Activated T-cell treated with anti-CD3 and anti-CD28 coated beads, Interleukin-2, amount 50 U/mL, for 24 hours (primary cell): ENCODE measurements around the gene MALAT1.
"Not testable (repeated sequence)": the region's sequence is repeated elsewhere in the genome, so short reads cannot be mapped to it uniquely, and the experiment has no call there.

Experiments used
- DNase-seq: peaks from one replicate; pipeline ENCODE4 v3.0.0-alpha.2; 2020
- H3K27ac Mint-ChIP-seq: 2 replicates; pipeline ENCODE4 v1.8.0; 2020; ENCODE audit warnings: mild to moderate bottlenecking, mixed read lengths
- H3K27me3 Mint-ChIP-seq: 2 replicates; pipeline ENCODE4 v1.8.0; 2020; ENCODE audit warnings: mixed read lengths
- H3K36me3 Mint-ChIP-seq: 2 replicates; pipeline ENCODE4 v1.8.0; 2020; ENCODE audit warnings: low read depth, mixed read lengths
- H3K4me1 Mint-ChIP-seq: 2 replicates; pipeline ENCODE4 v1.8.0; 2020; ENCODE audit warnings: low read depth, mixed read lengths
- H3K4me3 Mint-ChIP-seq: 2 replicates; pipeline ENCODE4 v1.8.0; 2020; ENCODE audit warnings: mild to moderate bottlenecking, moderate library complexity, mixed read lengths
- H3K9me3 Mint-ChIP-seq: 2 replicates; pipeline ENCODE4 v1.8.0; 2020; ENCODE audit warnings: mixed read lengths

The MALAT1 gene

DNA sequence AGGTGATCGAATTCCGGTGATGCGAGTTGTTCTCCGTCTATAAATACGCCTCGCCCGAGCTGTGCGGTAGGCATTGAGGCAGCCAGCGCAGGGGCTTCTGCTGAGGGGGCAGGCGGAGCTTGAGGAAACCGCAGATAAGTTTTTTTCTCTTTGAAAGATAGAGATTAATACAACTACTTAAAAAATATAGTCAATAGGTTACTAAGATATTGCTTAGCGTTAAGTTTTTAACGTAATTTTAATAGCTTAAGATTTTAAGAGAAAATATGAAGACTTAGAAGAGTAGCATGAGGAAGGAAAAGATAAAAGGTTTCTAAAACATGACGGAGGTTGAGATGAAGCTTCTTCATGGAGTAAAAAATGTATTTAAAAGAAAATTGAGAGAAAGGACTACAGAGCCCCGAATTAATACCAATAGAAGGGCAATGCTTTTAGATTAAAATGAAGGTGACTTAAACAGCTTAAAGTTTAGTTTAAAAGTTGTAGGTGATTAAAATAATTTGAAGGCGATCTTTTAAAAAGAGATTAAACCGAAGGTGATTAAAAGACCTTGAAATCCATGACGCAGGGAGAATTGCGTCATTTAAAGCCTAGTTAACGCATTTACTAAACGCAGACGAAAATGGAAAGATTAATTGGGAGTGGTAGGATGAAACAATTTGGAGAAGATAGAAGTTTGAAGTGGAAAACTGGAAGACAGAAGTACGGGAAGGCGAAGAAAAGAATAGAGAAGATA lies at the start of gene MALAT1:
Gene MALAT1 (plus strand): TSS at position 69 of the 736 bp plus-strand sequence.
- DNase-seq, result peak; percentile 96
- Mint-ChIP-seq H3K27me3 (no peaks in the 10 kb centered on the region), H3K4me1 (peaks cover 35% of the 10 kb centered on the region), H3K36me3 (peaks cover 8% of the 10 kb centered on the region), H3K27ac (no peak within 1 kb of the TSS), H3K4me3 (no peak within 1 kb of the TSS), H3K9me3 (no peaks in the 10 kb centered on the region)

DNA sequence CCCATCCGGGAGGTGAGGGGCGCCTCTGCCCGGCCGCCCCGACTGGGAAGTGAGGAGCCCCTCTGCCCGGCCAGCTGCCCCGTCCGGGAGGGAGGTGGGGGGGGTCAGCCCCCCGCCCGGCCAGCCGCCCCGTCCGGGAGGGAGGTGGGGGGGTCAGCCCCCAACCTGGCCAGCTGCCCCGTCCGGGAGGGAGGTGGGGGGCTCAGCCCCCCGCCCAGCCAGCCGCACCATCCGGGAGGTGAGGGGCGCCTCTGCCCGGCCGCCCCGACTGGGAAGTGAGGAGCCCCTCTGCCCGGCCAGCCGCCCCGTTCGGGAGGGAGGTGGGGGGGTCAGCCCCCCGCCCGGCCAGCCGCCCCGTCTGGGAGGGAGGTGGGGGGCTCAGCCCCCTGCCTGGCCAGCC lies 47.5 kb upstream of the MALAT1 start:
- H3K4me1 Mint-ChIP-seq, result peaks cover 40% of the 10 kb centered on the region
- not testable (repeated sequence) for H3K4me3 Mint-ChIP-seq, H3K9me3 Mint-ChIP-seq, H3K36me3 Mint-ChIP-seq, H3K27ac Mint-ChIP-seq, DNase-seq, H3K27me3 Mint-ChIP-seq

- not testable (repeated sequence) for DNase-seq, H3K27me3 Mint-ChIP-seq, H3K9me3 Mint-ChIP-seq, H3K27ac Mint-ChIP-seq, H3K4me3 Mint-ChIP-seq, H3K36me3 Mint-ChIP-seq
- peaks cover 43% of the 10 kb centered on the region for H3K4me1 Mint-ChIP-seq
Measured at GRCh38 chr11:65452259-65452658, 46.6 kb upstream of the MALAT1 start.

DNA sequence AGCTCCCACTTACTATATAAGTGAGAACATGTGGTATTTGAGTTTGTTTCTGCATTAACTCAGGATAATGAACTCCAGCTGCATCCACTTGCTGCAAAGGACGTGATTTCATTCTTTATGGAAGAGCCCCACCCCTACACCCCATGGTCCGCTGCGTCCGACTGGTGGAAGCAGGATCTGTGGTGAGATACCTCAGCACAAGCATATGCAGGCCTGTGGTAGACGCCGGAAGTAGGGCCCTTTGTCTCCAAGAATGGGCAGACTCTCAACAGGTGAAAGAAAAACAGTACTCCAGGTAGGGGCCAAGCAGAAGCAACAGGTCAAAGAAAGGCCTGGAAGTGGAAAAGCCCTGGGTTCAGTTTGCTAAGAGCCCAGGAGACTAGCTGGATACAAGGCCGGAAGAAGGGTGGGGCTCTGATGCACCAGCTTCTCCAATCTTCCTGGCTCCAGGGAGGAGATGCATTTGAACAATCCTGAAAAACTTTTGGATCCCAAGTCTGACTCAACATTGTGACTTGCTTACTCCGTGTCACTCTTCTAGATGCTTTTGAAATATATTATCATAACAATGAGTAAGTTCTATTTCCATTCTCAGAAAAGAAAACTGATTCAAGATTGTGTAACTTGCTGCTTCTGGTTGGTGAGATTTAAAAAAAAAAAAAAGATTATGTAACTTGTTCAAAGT lies 45.9 kb upstream of the MALAT1 start:
- peak; percentile 42 for DNase-seq
- no peaks in the 10 kb centered on the region for H3K9me3 Mint-ChIP-seq
- H3K36me3 Mint-ChIP-seq, result peaks cover 4% of the 10 kb centered on the region
- peak overlapping the region; percentile 58 for H3K4me3 Mint-ChIP-seq
- no peaks in the 10 kb centered on the region for H3K27me3 Mint-ChIP-seq
- H3K27ac Mint-ChIP-seq, result peak overlapping the region; percentile 80
- peaks cover 45% of the 10 kb centered on the region for H3K4me1 Mint-ChIP-seq

- Mint-ChIP-seq H3K4me3 (peak overlapping the region; percentile 89), H3K9me3 (no peaks in the 10 kb centered on the region), H3K27me3 (no peaks in the 10 kb centered on the region), H3K4me1 (peaks cover 39% of the 10 kb centered on the region), H3K36me3 (peaks cover 4% of the 10 kb centered on the region), H3K27ac (peak overlapping the region; percentile 93)
- peak; percentile 20 for DNase-seq
Measured at GRCh38 chr11:65454311-65454695, 44.5 kb upstream of the MALAT1 start.

DNA sequence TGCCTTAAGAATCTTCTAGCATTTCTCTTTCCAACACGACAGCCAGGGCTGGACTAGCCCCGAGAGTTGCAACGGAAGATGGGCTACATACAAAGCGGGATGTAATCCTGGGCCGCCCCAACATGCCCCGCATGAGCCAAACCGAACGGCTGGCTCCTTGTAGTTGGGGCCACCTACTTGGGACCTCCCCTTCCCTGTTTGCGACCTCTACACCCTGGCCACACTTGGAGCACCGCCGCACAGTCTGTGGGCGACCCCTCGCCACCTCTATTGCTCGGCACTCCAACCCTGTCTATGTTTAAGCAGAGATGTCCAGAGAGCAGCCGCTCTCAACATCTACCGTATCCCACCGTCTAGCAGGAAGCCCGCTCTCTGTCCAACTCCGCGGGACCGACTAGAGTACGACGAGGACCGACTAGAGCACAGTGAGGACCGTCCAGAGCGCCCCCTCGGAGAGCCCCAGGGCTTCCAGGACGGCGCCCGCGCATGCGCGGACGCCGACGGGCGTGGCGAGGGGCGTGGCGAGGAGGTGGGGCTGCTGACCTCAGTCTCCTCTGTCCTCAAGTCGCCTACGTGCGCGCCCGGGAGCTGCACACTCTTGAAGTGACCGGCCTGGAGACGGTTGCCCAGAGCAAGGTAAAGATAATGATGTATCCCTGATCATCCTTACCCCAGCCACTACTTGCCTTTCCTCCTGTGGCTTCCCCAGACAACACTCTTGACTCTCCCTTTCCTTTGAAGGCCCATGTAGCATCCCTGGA lies 44.0 kb upstream of the MALAT1 start:
- Mint-ChIP-seq H3K4me3 (peak overlapping the region; percentile 89), H3K4me1 (peaks cover 44% of the 10 kb centered on the region), H3K27me3 (no peaks in the 10 kb centered on the region), H3K9me3 (no peaks in the 10 kb centered on the region), H3K27ac (peak overlapping the region; percentile 93), H3K36me3 (peaks cover 4% of the 10 kb centered on the region)
- DNase-seq, result peak; percentile 92

- Mint-ChIP-seq H3K36me3 (peaks cover 4% of the 10 kb centered on the region), H3K27me3 (no peaks in the 10 kb centered on the region), H3K4me3 (peak overlapping the region; percentile 89), H3K4me1 (peaks cover 44% of the 10 kb centered on the region), H3K27ac (no peak overlapping the region), H3K9me3 (no peaks in the 10 kb centered on the region)
- no peak for DNase-seq
Measured at GRCh38 chr11:65456418-65456817, 42.4 kb upstream of the MALAT1 start.

- Mint-ChIP-seq H3K36me3 (peaks cover 4% of the 10 kb centered on the region), H3K9me3 (no peaks in the 10 kb centered on the region), H3K27ac (no peak overlapping the region), H3K4me3 (no peak overlapping the region), H3K27me3 (no peaks in the 10 kb centered on the region), H3K4me1 (peaks cover 26% of the 10 kb centered on the region)
- no peak for DNase-seq
Measured at GRCh38 chr11:65459552-65459951, 39.3 kb upstream of the MALAT1 start.

DNA sequence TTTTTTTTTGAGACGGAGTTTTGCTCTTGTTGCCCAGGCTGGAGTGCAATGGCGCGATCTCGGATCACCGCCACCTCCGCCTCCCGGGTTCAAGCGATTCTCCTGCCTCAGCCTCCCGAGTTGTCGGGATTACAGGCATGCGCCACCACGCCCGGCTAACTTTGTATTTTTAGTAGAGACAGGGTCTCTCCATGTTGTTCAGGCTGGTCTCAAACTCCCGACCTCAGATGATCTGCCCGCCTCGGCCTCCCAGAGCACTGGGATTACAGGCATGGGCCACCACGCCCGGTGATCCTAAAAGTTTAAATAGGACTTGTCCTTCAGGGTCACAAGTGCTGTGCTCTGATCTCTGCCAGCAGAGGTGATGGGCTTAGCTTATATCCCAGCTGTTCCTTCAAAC lies 33.4 kb upstream of the MALAT1 start:
- not testable (repeated sequence) for H3K27me3 Mint-ChIP-seq, H3K4me3 Mint-ChIP-seq, H3K27ac Mint-ChIP-seq, H3K9me3 Mint-ChIP-seq, H3K36me3 Mint-ChIP-seq, DNase-seq
- peaks cover 14% of the 10 kb centered on the region for H3K4me1 Mint-ChIP-seq

- H3K9me3 Mint-ChIP-seq, H3K36me3 Mint-ChIP-seq, H3K4me3 Mint-ChIP-seq, H3K27ac Mint-ChIP-seq, H3K27me3 Mint-ChIP-seq, DNase-seq: not testable (repeated sequence)
- H3K4me1 Mint-ChIP-seq, result peaks cover 29% of the 10 kb centered on the region
Measured at GRCh38 chr11:65467306-65467705, 31.5 kb upstream of the MALAT1 start.

DNA sequence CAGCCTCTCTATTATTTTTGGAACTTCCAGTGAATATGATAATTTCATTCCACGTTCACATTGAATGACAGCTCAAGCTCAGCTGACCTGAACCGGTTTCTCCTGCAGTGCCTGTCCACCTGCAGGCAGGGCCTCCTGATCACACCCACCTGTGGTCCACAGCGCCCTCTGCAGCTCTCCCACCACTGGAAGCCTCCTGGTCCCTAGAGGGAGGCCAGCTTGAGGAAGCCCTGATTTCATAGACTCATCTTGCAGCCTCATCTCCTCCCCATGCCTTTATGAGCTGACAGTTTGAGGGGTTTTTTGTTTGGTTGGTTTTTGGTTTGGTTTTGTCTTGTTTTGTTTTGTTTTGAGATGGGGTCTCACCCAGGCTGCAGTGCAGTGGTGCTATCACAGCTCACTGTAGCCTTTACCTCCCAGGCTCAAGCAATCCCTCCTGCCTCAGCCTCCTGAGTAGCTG lies 29.9 kb upstream of the MALAT1 start:
- Mint-ChIP-seq H3K36me3 (no peaks in the 10 kb centered on the region), H3K4me1 (peaks cover 39% of the 10 kb centered on the region), H3K9me3 (no peaks in the 10 kb centered on the region), H3K27me3 (no peaks in the 10 kb centered on the region), H3K27ac (peak overlapping the region; percentile 82), H3K4me3 (peak overlapping the region; percentile 25)
- DNase-seq, result peak; percentile 59

- Mint-ChIP-seq H3K27ac (peak overlapping the region; percentile 99), H3K4me3 (no peak overlapping the region), H3K27me3 (no peaks in the 10 kb centered on the region), H3K36me3 (peaks cover 4% of the 10 kb centered on the region), H3K4me1 (peaks cover 45% of the 10 kb centered on the region), H3K9me3 (no peaks in the 10 kb centered on the region)
- no peak for DNase-seq
Measured at GRCh38 chr11:65470433-65471049, 28.3 kb upstream of the MALAT1 start.

- DNase-seq, result peak; percentile 61
- H3K4me1 Mint-ChIP-seq, result peaks cover 49% of the 10 kb centered on the region
- peak overlapping the region; percentile 99 for H3K27ac Mint-ChIP-seq
- H3K27me3 Mint-ChIP-seq, result no peaks in the 10 kb centered on the region
- peaks cover 8% of the 10 kb centered on the region for H3K36me3 Mint-ChIP-seq
- H3K9me3 Mint-ChIP-seq, result no peaks in the 10 kb centered on the region
- H3K4me3 Mint-ChIP-seq, result peak overlapping the region; percentile 67
Measured at GRCh38 chr11:65471447-65471891, 27.4 kb upstream of the MALAT1 start.

DNA sequence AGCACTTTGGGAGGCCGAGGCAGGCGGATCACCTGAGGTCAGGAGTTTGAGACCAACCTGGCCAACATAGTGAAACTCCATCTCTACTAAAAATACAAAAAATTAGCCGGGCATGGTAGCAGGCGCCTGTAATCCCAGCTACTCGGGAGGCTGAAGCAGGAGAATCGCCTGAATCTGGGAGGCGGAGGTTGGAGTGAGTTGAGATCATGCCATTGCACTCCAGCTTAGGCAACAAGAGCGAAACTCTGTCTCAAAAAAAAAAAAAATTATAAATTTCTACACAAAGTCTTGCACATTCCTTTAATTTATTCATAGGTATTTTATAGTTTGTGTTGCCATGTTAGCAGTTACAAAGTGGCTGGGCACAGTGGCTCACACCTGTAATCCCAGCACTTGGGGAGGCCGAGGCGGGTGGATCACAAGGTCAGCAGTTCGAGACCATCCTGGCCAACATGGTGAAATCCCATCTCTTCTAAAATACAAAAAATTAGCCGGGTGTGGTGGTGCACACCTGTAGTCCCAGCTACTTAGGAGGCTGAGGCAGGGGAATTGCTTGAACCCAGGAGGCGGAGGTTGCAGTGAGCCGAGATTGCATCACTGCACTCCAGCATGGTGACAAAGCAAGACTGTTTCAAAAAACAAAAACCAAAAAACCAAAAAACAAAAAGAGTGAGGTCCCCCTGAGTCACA lies 26.1 kb upstream of the MALAT1 start:
- not testable (repeated sequence) for H3K27me3 Mint-ChIP-seq, H3K9me3 Mint-ChIP-seq, DNase-seq
- Mint-ChIP-seq H3K4me1 (peaks cover 51% of the 10 kb centered on the region), H3K27ac (peak overlapping the region; percentile 99), H3K4me3 (peak overlapping the region; percentile 67), H3K36me3 (peaks cover 16% of the 10 kb centered on the region)
